ENCODE data around the gene GALNT18.

The GALNT18 gene

DNA sequence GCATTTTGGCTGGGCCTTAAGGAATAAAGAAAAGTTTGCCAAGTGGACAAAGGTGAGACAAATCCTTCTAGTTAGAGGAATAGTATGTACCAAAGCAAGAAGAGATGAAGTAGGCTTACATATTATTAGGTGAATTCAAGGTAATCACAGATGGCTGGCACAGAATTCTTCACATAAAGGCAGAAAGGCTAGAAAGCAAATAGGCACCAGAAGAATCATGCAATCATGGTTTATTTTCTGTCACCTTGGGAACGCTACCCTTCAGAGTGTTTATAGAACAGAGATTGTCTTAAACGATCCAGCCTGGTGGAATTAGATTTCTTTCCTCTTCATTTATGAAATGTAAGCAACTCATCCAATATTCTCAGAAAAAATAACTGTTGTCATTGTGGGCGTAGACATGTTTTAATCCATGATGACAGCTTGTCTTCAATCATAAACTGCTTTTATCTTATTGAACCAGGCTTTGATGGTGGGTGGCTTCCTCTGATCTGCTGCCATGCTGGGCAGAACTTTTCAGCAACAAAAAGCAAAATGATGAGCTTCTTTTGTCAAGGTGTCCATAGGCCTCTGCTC is 219.8 kb downstream of the GALNT18 start:
- DNase-seq, result no peak

DNA sequence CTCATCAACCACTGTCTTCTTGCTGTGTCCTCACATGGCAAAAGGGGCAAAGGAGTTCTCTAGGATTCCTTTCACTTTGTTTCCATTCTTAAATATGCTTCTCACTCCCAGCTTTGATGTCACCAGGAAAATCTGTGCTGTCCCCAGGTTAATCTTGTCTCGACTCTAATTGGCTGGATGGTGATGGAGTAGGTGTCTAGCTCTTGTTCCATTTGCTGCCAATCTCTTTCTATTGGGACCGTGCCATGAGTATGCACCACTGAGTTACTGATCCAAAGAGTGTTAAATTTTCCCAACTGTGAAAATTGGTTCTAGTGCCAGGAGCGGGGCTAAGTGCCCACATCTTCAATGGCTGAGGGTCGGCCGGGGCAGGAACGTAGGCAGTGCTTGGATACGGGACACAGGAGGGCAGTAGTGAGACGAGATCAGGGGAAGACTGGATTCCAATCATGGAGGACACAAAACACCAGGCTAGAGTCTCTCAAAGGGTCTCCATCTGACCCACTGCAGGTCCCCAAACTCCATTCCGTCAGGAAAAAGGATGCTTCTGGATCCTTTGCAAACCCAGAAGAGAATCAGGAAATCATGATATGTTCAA is 221.1 kb downstream of the GALNT18 start:
- no peak for DNase-seq

DNA sequence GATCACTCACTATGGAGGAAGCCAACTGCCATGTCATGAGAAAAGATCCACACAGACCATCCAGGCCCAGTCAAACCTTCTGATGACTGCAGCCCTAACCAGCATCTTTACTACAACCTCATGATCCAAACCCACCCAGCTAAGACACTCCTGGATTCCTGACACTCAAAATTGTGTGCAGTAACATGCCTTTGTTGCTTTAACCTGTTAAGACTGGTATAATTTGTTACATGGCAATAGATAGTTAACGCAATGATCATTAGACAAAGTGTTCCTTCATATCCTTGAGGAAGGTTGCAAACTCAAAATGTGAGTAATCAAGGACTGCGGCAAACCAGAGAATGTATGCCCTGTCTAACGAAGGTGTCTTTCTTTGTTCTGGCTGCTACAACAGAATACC is 221.7 kb downstream of the GALNT18 start:
- DNase-seq, result no peak

DNA sequence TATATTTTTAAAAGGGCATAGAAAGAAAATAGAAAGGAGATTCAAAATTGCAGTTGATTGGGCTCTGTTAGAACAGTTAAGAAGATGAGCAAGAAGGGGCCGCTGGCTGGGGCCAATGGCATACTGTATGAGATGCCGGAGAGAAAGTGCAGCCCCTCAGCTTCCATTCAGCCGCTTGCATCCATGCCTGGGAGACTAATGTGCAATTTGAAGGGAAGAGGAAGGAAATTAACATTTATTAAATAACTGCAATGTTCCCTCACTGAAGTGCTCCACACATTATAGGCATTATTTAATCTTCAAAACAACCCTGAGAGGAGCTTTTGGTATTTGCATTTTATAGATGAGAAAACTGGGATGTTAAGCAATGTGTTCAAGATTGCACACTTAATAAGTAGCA is 224.0 kb downstream of the GALNT18 start:
- no peak for DNase-seq

DNA sequence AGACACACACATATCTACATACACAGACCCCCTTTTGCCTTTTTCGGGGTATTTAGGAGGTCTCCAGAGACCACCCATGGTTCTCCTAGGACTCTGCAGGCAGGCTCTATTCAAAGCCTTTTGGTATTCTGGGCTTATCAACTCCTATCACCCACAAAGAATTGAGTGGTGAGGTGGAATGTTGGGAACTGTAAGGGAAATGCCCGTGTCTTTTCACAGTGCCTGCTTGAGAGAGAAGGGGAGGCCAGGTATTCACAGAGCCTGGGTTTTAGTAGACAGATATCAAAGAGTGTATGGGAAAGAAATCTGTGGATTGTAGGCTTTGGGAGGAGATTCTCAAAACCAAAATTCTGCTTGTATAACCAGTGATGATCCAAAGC is 224.8 kb downstream of the GALNT18 start:
- DNase-seq, result no peak

DNA sequence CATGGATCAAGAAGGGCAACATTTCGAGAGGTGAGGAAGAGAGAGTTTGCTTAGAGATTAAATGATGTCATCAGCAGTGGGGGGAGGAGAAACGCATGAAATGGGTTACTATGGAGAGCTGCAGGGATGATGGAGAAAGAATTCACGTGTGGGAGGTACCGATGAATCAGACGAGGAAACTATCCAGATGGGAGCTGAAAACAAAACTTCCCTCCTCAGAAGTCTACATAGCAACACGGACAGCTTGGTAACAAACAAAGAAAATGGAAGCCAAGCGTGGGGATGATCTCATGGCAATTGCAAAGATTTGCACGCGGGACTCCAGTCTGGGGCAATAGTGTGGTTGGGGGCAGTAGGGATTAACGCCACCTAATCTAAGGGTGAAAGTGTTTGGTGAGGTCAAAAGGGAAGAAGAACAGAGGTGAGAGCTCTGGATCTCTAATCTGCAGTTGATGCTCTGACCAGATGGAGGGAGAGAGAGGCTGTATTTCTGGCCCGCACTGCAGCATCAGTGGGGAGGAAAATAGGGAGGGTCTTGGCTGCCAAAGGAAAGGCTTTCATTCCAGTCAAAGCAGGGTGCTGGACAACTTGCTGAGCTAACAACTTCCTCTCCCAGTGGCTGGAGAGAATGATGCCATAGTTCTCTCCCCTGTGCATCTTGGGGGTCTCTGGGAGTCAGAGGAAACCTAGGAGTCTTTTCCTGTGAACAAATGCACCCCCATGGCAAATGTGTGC is 225.3 kb downstream of the GALNT18 start:
- peak; percentile 56 for DNase-seq

DNA sequence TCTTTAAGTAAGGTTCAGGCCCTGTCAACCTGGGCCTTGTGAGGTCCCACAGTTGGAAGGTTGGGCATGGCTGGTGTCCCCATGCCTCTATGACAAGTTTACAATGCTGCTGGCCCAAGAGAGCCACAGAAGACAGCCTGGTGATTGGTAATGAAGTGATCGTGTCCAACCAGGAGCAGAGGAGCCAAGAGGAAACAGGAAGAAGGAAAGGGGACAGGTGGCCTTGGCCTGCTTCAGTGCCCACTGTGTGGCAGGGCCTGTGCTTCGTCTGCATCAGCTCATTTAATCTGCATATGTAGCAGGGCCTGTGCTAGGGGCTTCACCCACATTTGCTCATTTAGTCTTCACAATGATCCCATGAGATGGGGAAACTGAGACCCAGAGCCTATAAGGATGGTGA is 226.7 kb downstream of the GALNT18 start:
- no peak for DNase-seq

DNA sequence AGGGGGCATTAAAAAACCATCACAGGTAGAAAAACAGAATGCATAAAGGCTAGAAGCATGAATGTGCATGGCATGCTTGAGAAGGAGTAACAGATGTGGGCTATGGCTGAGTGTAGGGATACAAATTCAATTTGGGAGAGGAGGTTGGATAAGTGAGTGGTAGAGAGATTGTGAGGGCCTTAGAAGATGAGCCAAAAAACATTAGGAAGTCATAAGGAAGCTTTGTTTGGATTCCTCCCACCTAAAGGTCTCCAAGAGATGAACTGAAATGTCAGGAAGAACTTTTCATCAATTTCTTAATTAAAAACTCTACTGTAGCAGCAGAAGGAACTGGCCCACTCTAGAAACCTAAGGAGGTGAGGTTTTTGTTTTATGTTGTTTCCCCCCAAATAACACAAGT is 227.6 kb downstream of the GALNT18 start:
- no peak for DNase-seq

DNA sequence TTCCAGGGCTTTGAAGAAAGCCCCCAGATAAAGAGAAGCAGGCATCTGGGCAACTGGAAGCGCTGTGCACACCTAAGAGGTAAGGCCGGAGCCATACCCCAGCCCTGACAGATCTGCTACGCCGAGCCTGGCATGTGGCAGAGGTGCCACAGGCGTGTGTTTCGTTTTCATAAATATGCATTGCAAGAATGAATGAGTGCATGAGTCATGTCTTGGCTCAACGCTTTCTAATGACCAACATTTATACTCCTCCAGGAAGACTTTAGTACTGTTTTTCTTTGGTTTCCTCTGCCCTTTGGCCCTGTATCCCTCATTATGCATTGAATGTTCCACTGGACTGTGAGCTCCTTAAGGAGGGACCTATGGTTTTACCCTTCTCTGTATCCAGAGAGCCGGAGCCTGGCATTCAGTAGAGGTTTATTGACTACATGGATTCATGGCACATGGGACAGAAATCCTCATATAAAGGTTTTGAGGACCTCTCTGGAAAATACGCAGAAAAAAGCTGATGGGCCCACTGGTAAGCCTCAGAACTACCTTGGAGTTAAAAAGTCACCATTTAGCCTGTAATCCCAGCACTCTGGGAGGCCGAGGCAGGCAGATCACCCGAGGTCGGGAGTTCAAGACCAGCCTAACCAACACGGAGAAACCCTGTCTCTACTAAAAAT is 229.9 kb downstream of the GALNT18 start:
- peak; percentile 24 for DNase-seq

DNA sequence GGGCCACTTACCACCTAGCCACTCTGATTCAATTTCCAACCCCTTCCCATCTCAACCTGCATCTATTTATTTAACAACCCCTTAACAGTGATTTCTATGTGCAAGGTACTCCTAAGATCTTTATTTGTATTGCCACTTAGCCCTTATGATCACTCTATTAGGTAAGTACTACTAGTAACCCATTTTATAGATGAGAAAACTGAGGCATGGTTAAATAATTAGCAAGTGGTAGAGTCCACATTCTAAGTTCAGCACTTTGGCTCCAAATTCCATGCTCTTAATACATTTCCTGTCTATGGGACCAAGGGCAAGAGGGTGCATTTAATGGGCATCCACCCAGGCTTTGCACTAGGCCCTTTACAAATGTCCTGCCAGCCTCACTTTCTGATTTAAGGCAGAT is 230.6 kb downstream of the GALNT18 start:
- DNase-seq, result no peak

DNA sequence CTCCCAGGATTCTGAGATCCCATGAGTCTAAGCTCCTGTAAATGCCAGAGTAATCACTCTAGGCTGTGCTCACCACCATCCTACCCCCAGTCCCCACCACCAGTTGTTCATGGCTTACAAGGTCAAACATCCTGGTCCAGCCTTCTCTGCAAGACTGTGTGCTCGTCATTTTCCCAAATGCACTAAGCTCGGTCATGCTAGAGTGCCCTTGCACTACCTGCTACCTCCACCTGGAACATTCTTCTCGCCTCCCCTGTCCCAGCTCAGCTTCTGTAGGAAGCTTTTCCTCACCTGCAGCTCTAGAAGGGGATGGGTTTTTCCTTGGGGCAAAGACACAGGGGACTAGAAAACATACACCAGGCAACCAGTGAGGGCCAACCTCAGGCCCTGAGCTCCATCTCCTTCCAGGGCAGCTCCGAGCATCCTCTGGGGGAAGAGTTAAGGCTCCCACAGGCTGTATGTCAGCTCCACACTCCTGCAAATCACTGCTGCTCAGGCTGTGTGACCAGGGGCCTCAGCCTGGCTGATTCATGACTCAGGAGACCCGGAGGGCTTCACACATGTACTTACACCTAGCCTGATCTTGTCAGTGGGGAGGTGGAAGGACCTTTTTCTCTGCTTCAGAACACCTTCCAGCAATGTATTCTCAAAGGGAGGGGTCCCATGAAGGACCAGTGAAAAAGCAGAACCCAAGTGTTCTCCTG is 231.6 kb downstream of the GALNT18 start:
- DNase-seq, result no peak

DNA sequence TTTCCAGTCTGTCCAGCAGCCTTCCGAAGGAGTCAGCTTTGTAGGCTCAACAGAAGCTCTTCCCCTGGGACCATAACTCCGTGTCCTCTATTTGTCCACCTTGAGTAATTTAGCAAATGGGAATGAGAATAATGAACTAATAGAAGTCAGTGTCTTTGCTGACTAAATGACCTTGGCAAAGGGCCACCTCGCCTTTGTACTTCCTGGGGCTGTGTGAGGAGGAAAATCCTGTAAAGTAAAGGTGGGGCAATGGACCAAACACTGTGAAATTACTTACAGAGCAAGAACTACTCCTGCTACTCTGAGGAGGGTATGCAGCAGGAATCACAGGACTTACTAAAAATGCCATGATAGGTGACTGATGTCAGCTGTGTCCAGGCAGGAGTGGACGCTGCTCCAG is 232.6 kb downstream of the GALNT18 start:
- no peak for DNase-seq

DNA sequence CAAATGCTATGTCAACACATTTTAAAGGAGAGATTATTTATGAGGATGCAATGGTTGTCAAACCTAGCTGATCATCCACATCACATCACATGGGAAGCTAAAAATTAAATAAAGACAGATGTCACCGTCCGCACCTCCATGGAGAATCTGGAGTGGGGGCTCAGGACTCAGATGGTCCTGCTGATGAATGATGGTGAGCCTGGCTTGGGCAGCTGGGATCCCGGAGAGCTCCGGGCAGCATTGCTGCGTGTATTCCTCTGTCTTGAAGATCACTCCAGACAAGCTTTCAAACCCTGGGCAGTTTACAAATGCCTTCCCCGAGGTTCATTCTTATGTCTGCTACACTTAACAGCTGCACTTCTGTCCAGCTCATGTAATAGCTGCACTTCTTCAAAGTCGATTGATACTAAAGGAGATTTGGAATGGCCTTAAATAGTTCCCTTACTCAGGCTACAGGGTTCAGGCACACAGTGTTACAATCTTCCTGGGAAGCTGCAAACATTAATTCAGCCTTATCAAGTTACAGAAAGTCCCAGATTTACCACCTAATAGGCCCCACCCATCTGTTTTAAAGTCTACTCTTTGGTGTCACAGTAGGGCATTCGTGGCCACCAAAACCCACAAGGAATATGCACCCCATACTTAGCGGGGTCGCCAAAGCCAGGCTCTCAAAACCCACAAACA is 234.0 kb downstream of the GALNT18 start:
- no peak for DNase-seq

DNA sequence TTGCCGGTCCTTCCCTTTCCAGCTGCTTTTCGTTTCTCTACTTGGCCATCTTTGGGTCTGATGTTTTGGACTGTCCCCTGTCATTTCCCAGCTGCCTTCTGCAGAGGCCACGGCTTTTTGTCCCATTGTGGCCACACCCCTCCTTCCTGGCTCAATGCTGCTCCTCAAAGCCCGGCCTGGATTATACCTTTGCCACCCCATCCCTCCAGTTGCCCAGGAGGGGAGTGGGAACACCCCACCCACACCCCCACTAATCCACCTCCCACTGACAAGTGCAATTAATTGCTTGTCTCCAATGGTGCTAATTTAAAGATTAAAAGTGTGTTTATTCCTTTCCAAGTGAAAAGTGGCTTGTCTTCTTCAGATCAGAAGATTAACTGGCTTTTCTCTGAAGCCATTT is 234.6 kb downstream of the GALNT18 start:
- DNase-seq, result no peak

DNA sequence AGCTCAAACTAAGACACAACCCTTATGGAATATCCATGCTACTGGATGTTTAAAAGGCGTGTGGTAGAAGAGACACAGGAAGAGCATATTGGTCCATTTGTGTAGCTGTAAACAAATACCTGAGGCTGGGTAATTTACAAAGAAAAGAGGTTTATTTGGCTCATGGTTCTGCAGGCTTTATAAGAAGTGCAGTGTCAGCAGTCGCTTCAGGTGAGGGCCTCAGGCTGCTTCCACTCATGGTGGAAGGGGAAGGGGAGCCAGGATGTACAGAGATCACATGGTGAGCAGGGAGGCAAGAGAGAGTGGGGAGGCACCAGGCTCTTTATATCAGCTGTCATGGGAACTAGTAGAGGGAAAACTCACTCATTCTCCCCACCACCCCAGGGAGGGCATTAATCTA is 237.0 kb downstream of the GALNT18 start:
- DNase-seq, result no peak

DNA sequence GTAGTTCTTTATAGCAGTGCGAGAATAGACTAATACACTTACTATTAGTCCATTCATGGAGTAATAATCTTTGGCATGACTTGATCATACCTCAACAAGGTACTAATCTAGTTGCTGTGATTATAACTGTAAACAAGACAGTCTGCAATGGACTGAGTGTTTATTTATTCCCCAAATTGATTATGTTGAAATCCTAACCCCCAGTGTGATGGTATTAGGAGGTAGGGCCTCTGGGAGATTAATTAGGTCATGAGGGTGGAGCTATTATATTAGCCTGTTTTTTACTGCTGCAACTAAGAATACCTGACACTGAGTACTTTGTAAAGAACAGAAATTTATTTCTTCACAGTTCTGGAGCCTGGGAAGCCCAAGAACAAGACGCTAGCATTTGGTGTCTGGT is 237.8 kb downstream of the GALNT18 start:
- DNase-seq, result no peak

DNA sequence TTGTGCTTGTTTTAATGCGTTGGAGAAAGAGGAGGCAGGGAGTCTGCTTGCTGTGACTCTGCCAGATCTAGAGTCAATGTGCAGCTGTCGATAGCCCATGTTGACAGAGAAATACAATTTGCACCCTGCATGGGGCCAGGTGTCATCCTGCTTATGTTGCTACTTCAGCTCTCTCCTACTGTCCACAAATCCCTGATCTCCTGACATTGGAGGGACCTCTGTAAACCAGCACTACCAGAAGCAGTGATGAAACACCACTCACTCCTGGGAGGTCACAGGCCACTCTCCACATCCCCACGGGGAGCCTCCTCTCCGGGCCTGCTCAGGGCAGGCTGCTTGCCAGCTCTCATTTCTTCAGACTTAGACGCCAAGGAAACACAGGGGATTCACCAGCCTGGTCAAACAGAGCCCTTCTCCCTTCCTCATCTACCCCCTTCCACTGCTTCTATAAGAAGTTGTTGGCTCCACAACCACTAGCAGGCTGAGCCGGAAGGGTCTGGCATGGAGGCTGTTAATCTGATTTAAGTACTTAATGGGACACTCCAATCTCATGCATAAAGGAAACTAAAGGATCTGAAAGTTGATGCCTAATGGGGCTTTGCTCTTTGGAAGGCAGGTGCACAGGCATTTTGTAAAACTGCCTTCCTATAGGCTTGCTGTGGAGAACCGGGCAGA is 238.8 kb downstream of the GALNT18 start:
- DNase-seq, result no peak

DNA sequence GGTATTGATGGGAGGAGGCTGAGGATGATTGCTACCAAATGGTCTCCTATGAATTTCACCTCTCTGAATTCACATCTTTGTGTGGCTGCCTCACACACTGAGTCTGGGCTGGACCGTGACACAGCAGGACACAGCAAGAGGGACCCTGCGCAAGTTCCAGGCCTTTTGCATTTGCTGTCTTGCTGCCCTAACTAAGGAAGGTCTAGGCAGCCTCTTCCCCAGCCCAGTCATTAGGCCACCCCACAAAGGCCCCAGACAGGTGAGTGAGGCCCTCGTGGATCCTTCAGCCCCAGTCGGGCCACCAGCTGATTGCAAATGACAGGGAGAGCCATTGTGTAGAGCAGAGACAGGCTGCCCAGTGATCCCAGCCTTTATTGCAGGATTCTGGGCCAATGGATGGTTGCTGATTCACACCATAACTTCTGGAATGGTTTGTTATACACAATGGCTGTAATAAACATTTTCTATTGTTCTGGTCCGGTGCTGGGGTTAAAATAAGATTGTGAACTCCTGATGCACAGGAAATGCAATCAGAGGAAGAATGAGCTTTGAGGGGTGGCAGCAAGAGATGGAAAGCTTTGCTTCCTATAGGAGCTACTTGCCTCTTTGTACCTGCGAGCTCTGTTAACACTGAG is 240.2 kb downstream of the GALNT18 start:
- no peak for DNase-seq

DNA sequence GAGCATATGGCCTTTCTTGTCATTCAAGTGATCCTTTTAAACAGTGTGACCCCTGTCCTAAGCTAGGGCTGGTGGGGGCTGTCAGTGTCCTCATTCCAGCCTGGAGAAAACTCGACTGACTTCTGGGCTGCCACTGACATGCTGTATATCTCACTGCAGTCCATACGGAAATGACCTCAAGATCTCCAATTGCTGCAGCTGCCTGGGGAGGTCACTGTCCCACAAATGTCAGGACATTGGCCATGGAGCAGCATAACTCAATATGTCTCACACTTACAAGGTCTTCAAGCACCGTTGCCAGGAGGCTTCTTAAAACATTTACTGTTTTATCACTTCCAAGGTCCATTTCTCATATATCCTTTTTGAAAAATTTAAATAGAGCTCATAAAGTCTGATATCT is 240.9 kb downstream of the GALNT18 start:
- DNase-seq, result no peak

DNA sequence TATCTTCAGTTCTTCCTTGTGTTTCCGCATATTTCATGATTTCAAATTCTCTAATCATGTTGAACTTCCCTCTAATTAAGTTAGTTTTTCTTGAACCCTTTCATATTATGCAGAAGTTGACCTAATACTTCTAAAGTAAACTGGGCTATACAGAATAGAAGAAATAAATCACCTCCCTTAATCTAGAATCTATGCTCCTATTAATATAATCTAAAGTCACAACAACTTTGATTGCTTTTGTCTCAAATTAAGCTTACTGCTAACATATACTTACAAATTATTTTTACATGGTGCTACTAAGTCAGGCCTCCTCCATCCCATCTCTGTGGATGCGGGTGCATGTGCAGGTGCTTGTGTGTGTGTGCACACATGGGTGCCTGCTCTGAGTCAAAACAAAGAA is 241.5 kb downstream of the GALNT18 start:
- no peak for DNase-seq

DNA sequence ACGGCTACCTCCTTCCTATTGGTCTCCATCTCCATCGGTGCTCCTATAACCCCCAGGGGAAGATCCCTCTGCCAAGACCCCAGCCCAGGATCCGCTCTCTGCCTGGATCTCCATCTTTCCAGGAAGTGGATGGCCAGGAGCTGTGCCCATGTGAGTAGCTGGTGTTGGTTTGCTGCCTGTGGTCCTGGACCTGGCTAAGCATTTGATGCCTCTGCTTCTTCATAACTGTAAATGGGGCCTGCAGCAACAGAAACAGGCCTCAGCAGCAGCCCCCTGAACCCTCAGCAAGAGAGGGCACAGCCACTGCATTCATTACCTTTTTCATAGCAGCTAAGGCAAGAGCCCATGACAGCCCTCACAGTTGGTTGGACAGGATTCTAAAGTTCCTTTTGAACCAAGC is 242.1 kb downstream of the GALNT18 start:
- DNase-seq, result no peak
